Uterus (tissue), 4 donors: ENCODE data around the gene ATP5F1E. TPM values are rescaled to one million over a fixed set of nuclear protein-coding genes. Genes with fewer than 3 reads are reported as not detected.
"Not testable (repeated sequence)": the region's sequence is repeated elsewhere in the genome, so short reads cannot be mapped to it uniquely, and the experiment has no call there.

Source experiments
- DNase-seq, 2 donors: peaks; one replicate each; pipeline ENCODE4 v3.0.0-alpha.2; 2019 to 2020
- H3K27ac ChIP-seq, 2 donors: fragments of 200-600 bp; sonication (generic); 1 replicate in 1 of 2; 2 replicates in 1 of 2; pipeline ENCODE4 v1.5.1; 2016 to 2018
- H3K27me3 ChIP-seq, 2 donors: fragments of 200-600 bp; sonication (generic); one replicate each; pipeline ENCODE4 v1.5.1; 2018 to 2019; ENCODE audit warnings: control low read depth in 1 of 2
- H3K36me3 ChIP-seq, 2 donors: fragments of 200-600 bp; sonication (generic); one replicate each; pipeline ENCODE4 v1.5.1; 2019; ENCODE audit warnings: control low read depth in 1 of 2
- H3K4me1 ChIP-seq, 2 donors: fragments of 200-600 bp; sonication (generic); one replicate each; pipeline ENCODE4 v1.5.1; 2018 to 2019; ENCODE audit warnings: control low read depth in 1 of 2
- H3K4me3 ChIP-seq, 2 donors: fragments of 200-600 bp; sonication (generic); 1 replicate in 1 of 2; 2 replicates in 1 of 2; pipeline ENCODE4 v1.5.1; 2018 to 2019; ENCODE audit warnings: mild to moderate bottlenecking in 1 of 2
- H3K9me3 ChIP-seq, 2 donors: fragments of 200-600 bp; sonication (generic); one replicate each; pipeline ENCODE4 v1.5.1; 2019; ENCODE audit warnings: control low read depth in 1 of 2
- POLR2A ChIP-seq, 2 donors: fragments of 450-650 bp; IDR thresholded peaks; one replicate each; pipeline ENCODE4 v1.6.1; 2016; ENCODE audit warnings: antibody characterized with exemption in 2 of 2, mild to moderate bottlenecking in 1 of 2, moderate library complexity in 1 of 2
- intact Hi-C: fragments of 100-400 bp; cut with DNase I; formaldehyde crosslinking; loops from one replicate; pipeline ENCODE4 v1.15.1; 2023; ENCODE audit warnings: low total_unique reads
- total RNA-seq, 4 donors: library from RNA; depleted of rRNA in 3 of 4; stranded (reverse); fragments of >200 nt in 3 of 4; gene quantifications; one replicate each; pipeline versions ENCODE4 v1.1.0 to v1.2.4, GENCODE V29; 2014 to 2023
- TF ChIP-seq, protein P1 (sequence below), 4 experiments: fragments of 200-600 bp in 2 of 4; fragments of 450-650 bp in 2 of 4; sonication (generic) in 2 of 4; IDR thresholded peaks; one replicate each; pipeline ENCODE4 v1.5.1; 2016 to 2019; ENCODE audit warnings: antibody characterized with exemption in 4 of 4, mild to moderate bottlenecking in 2 of 4, moderate library complexity in 1 of 4
- donor health status: DM: yes; HTN: yes; CAD: no.

Gene ATP5F1E
- total RNA-seq, 4 donors from 2014 or later = 5.6 to 42.4 (median 21.1) TPM

DNA sequence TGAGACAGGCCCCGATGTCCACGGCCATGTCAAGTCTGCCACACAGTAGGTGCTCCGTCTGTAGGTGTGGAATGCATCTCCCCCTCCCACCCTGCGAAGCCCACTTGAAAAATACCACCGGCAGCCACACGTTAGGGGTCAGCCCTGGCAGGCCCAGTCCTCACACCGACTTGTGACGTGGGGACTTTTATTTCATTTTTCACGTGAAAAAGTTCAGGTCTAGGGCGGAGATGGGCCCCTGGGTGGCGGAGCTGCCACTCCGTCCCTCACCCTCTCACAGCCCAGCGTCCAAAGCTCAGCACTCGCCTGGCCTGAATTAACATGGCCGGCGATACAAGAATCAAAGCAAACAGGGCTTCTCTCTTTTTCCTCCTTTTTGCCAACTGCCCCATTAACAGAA lies 16.7 kb downstream of the ATP5F1E start:
- no peak overlapping the region for H3K4me3 ChIP-seq
- H3K4me1 ChIP-seq = no peaks in the 10 kb centered on the region
- DNase-seq = no peak
- H3K27ac ChIP-seq = no peak overlapping the region
- no peaks in the 10 kb centered on the region for H3K36me3 ChIP-seq
- no peak for TF ChIP-seq POLR2A (IDR thresholded peaks at IDR 0.05)
- TF ChIP-seq, protein P1, sequence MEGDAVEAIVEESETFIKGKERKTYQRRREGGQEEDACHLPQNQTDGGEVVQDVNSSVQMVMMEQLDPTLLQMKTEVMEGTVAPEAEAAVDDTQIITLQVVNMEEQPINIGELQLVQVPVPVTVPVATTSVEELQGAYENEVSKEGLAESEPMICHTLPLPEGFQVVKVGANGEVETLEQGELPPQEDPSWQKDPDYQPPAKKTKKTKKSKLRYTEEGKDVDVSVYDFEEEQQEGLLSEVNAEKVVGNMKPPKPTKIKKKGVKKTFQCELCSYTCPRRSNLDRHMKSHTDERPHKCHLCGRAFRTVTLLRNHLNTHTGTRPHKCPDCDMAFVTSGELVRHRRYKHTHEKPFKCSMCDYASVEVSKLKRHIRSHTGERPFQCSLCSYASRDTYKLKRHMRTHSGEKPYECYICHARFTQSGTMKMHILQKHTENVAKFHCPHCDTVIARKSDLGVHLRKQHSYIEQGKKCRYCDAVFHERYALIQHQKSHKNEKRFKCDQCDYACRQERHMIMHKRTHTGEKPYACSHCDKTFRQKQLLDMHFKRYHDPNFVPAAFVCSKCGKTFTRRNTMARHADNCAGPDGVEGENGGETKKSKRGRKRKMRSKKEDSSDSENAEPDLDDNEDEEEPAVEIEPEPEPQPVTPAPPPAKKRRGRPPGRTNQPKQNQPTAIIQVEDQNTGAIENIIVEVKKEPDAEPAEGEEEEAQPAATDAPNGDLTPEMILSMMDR (IDR thresholded peaks at IDR 0.05) = no peak
- no peaks in the 10 kb centered on the region for H3K9me3 ChIP-seq
- intact Hi-C loops = no loop called here
- H3K27me3 ChIP-seq = no peaks in the 10 kb centered on the region

DNA sequence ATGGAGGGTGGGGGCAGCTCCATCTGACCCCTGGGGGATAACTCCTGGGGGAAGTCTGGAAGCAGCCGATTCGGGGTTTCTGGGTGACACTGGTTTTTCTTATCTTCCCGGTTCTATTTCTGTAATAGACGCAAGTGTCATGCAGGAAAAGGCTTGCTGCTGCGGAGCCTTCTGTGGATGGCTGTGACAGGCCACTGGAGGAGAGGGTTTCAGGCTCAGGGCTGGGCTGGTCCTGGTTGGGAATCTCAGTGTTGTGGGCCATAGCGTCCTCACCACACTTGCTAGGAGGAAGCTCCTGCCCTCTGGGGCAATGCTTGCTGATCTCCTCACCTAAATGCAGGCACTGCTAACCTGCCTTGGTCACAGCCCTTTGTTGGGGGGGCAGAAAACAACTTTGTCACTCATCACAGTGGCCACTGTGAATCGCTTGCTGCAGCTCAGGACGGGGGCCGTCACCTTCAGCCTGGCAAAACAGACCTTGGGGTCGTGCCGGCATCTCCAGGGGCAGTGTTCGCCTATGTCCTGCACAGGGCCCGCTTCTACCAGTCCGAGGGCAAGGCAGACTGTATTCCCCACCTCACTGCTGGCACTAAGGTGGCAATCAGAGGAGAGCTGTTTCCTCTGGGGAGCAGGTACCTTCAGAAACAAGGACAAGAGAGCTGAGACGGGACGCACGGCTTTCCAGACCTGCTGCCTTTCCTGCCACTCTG lies 17.3 kb downstream of the ATP5F1E start:
- Histone ChIP-seq H3K27ac (no peak overlapping the region), H3K9me3 (no peaks in the 10 kb centered on the region), H3K4me3 (no peak overlapping the region), H3K36me3 (no peaks in the 10 kb centered on the region), H3K4me1 (no peaks in the 10 kb centered on the region), H3K27me3 (no peaks in the 10 kb centered on the region)
- no peak for TF ChIP-seq POLR2A (IDR thresholded peaks at IDR 0.05)
- TF ChIP-seq, protein P1 (IDR thresholded peaks at IDR 0.05) = no peak
- DNase-seq = no peak
- intact Hi-C loops = no loop called here

DNA sequence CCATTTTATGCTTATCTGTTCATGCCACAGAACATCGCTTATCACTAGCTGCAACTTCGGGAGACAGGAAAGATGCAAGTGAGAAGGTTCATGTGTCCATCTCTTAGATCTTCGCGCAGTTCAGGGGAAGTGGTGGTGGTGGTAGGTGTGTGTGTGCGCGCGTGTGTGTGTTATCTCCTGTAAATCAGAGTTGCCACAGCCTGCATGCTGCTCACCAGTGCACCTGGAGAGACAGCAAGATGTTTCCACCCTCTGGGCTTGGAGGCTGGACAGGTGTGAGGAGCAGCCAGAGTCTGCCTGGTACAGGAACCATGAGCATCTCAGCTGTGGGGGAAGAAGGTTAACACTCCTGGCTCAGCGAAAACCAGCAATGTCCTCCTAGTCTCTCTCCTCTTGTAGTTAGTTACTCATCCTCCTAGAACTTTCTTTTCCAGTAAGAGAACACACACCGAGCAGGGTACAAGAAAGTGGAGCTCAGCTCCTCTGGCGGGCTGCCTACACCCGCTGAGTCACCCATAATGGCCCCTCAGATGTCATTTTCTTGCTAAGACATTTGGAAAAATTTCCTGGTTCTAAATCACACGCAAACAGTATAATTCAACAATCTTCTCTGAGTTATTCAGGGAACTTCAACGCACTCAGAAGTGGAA lies 18.1 kb downstream of the ATP5F1E start:
- Histone ChIP-seq H3K27ac (no peak overlapping the region), H3K36me3 (no peaks in the 10 kb centered on the region), H3K9me3 (no peaks in the 10 kb centered on the region), H3K27me3 (no peaks in the 10 kb centered on the region), H3K4me1 (no peaks in the 10 kb centered on the region), H3K4me3 (no peak overlapping the region)
- intact Hi-C loops = no loop called here
- TF ChIP-seq, protein P1 (IDR thresholded peaks at IDR 0.05) = no peak
- no peak for TF ChIP-seq POLR2A (IDR thresholded peaks at IDR 0.05)
- no peak for DNase-seq

DNA sequence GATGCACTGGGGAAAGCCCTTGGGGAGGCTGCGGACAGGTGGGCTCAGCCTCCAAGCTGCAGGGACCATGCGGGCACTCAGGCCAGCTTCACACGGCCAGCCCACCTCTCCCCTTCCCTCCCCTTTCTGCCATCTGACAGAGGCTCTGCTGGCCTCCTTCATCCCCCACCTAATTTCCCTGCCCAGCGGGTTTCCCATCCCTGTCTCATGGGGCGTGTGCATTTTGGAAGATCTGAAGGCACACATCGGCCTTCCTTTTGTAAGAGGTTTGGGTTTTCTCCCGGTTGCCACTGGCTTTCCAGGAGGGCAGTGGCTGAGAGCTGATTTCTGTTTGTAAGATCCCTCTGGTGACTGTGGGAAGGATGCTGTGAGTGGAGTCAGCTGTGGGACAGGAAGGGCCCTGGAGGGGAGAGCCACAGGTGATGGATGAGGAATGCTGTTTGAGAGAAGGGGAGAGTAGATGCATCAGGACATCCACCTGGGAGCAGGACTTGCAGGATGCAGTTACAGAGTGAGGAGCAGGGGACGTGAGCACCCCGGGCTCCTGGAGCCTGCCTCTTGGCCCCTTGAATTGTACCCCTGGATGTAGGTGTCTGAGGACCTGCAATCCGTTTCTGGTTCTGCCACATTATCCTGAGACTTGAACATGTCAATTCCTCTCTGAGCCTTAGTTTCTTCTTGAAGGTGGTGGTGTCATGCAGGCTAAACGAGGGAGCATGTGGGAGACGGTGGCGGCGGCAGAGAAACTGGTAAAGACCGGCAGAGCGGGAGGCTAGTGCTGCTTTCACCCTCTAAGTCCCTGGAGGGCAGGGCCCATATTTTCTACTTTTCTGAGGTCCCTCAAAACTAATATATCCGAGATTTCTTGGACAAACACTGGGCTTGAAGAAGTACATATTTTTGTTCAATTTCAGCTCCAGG lies 18.8 kb downstream of the ATP5F1E start:
- TF ChIP-seq, protein P1 (IDR thresholded peaks at IDR 0.05) = no peak
- no peak for TF ChIP-seq POLR2A (IDR thresholded peaks at IDR 0.05)
- no peaks in the 10 kb centered on the region for H3K4me1 ChIP-seq
- intact Hi-C loops = no loop called here

DNA sequence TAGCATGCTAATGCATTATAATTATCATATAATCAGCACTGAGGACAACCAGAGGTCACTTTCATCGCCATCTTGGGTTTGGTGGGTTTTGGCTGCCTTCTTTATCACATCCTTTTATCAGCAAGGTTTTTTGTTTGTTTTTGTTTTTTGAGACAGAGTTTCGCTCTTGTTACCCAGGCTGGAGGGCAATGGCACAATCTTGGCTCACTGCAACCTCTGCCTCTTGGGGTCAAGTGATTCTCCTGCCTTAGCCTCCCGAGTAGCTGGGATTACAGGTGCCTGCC lies 20.3 kb downstream of the ATP5F1E start:
- H3K9me3 ChIP-seq, H3K27ac ChIP-seq, H3K4me1 ChIP-seq, intact Hi-C loops, DNase-seq, H3K27me3 ChIP-seq, H3K36me3 ChIP-seq, H3K4me3 ChIP-seq: not testable (repeated sequence)

More for the DNA sequence above, 18.8 kb downstream of the ATP5F1E start:
- H3K27ac ChIP-seq = no peak overlapping the region
- H3K36me3 ChIP-seq = no peaks in the 10 kb centered on the region
- H3K27me3 ChIP-seq = no peaks in the 10 kb centered on the region
- H3K4me3 ChIP-seq = no peak overlapping the region
- DNase-seq = no peak
- no peaks in the 10 kb centered on the region for H3K9me3 ChIP-seq
